ENCODE measurements around the gene FXYD4.

Gene FXYD4

GRCh38 chr10:43396928-43397624 lies 25.6 kb downstream of the FXYD4 start:
- peak; percentile 94 for DNase-seq

GRCh38 chr10:43398939-43399319 lies 27.5 kb downstream of the FXYD4 start:
- no peak for DNase-seq

- peak; percentile 65 for DNase-seq
These were observed 28.2 kb downstream of the FXYD4 start for GRCh38 chr10:43399320-43400310.

GRCh38 chr10:43401627-43402026 lies 30.2 kb downstream of the FXYD4 start:
- no peak for DNase-seq

GRCh38 chr10:43402176-43402575 lies 30.7 kb downstream of the FXYD4 start:
- no peak for DNase-seq

GRCh38 chr10:43402880-43403452 lies 31.5 kb downstream of the FXYD4 start:
- no peak for DNase-seq

GRCh38 chr10:43403911-43404703 lies 32.7 kb downstream of the FXYD4 start:
- no peak for DNase-seq

GRCh38 chr10:43404704-43405084 lies 33.3 kb downstream of the FXYD4 start:
- DNase-seq, result no peak

- DNase-seq, result peak; percentile 60
These were observed 35.7 kb downstream of the FXYD4 start for GRCh38 chr10:43407148-43407575.

- DNase-seq, result peak; percentile 94
These were observed 36.3 kb downstream of the FXYD4 start for GRCh38 chr10:43407576-43408330.

- no peak for DNase-seq
These were observed 36.9 kb downstream of the FXYD4 start for GRCh38 chr10:43408331-43408709.

GRCh38 chr10:43408710-43409384 lies 37.4 kb downstream of the FXYD4 start, which contains the start of gene HNRNPF:
Gene HNRNPF, minus strand, starts transcription at chr10:43409186. Its CDS starts 21,302 bp downstream, at chr10:43387884.
- peak; percentile 95 for DNase-seq

GRCh38 chr10:43409385-43410109 lies 38.1 kb downstream of the FXYD4 start:
- DNase-seq, result peak; percentile 82

GRCh38 chr10:43410345-43410744 lies 38.9 kb downstream of the FXYD4 start:
- no peak for DNase-seq

GRCh38 chr10:43411536-43411935 lies 40.1 kb downstream of the FXYD4 start:
- no peak for DNase-seq

GRCh38 chr10:43415544-43415943 lies 44.1 kb downstream of the FXYD4 start:
- DNase-seq, result no peak

GRCh38 chr10:43417950-43418768 lies 46.7 kb downstream of the FXYD4 start:
- DNase-seq, result peak; percentile 76

GRCh38 chr10:43419997-43420368 lies 48.5 kb downstream of the FXYD4 start:
- DNase-seq, result no peak

- peak; percentile 87 for DNase-seq
These were observed 49.1 kb downstream of the FXYD4 start for GRCh38 chr10:43420369-43421200.

All from activated CD4-positive, alpha-beta T cell treated with anti-CD3 and anti-CD28 coated beads, Interleukin-2, amount 50 U/mL, for 16 hours (primary cell).